GM12878 (cell line): ENCODE results near the gene SLX9. TPM values are rescaled to one million over a fixed set of nuclear protein-coding genes. Genes with fewer than 3 reads are reported as not detected.

Experiments
- ATAC-seq: fragments of 200-7000 bp; cut with Tn5 transposase; 3 replicates; pipeline ENCODE4 v1.9.1; 2020; ENCODE audit warnings: mild to moderate bottlenecking, moderate library complexity
- BruUV-seq: library from RNA; stranded (reverse); fragments of 400-500 nt; replicated peaks from 2 replicates; lab custom pipeline; 2021; lab: Mats Ljungman, UMichigan
- CTCF ChIA-PET: fragments of 300-600 bp; sonication (Branson Sonifier 250); formaldehyde crosslinking; extraction: SDS; loops from one replicate; lab custom pipeline; 2021; ENCODE audit warnings: inconsistent platforms; lab: Yijun Ruan, JAX
- POLR2A ChIA-PET: fragments of 350-600 bp; formaldehyde crosslinking; extraction: SDS; loops from one replicate; lab custom pipeline; 2021; ENCODE audit warnings: inconsistent platforms; lab: Charles Lee
- RAD21 ChIA-PET: fragments of 300-600 bp; sonication (Branson Sonifier 250); formaldehyde crosslinking; loops from one replicate; lab custom pipeline; 2023; ENCODE audit warnings: antibody characterized with exemption; ENCODE audit not compliant: unreplicated experiment; lab: Charles Lee
- SMC1A ChIA-PET: fragments of 300-600 bp; sonication (Branson Sonifier 250); formaldehyde crosslinking; loops from one replicate; lab custom pipeline; 2023; ENCODE audit not compliant: unreplicated experiment, uncharacterized antibody; lab: Charles Lee
- DNase-seq: peaks from one replicate; pipeline ENCODE4 v3.0.0-alpha.2; 2011; ENCODE audit warnings: low read depth, low spot score
- FAIRE-seq: peaks from 3 replicates; lab custom pipeline; 2011; peaks lifted over from hg19 to GRCh38; lab: Jason Lieb, UNC
- H2AFZ ChIP-seq: 2 replicates; pipeline ENCODE4 v1.6.0; 2011; ENCODE audit warnings: low read depth, low read length, control low read depth; ENCODE audit not compliant: control insufficient read depth
- H3K27ac ChIP-seq: 2 replicates; pipeline ENCODE4 v1.5.1; 2011; ENCODE audit warnings: control low read depth; ENCODE audit not compliant: control insufficient read depth, insufficient read depth
- H3K27me3 ChIP-seq, 2 experiments: replicated peaks in 1 of 2; 2 replicates each; pipeline versions ENCODE4 v1.6.0 to v1.6.1; 2011; ENCODE audit warnings: low read length in 1 of 2; ENCODE audit not compliant: control insufficient read depth in 2 of 2, insufficient read depth in 2 of 2
- H3K36me3 ChIP-seq, 2 experiments: 2 replicates each; pipeline ENCODE4 v1.5.1; 2011; ENCODE audit warnings: low read length in 1 of 2; ENCODE audit not compliant: control insufficient read depth in 2 of 2, insufficient read depth in 2 of 2
- H3K4me1 ChIP-seq: 2 replicates; pipeline ENCODE4 v1.6.1; 2011; ENCODE audit warnings: mild to moderate bottlenecking, low read length, moderate library complexity, mixed read lengths; ENCODE audit not compliant: control insufficient read depth, insufficient read depth
- H3K4me2 ChIP-seq: 2 replicates; pipeline ENCODE4 v1.6.0; 2011; ENCODE audit warnings: control low read depth; ENCODE audit not compliant: control insufficient read depth, insufficient read depth
- H3K4me3 ChIP-seq: fragments of 200-600 bp; sonication (generic); 2 replicates; pipeline ENCODE4 v1.5.1; 2016
- H3K79me2 ChIP-seq: 2 replicates; pipeline ENCODE4 v1.6.0; 2011; ENCODE audit warnings: low read length; ENCODE audit not compliant: control insufficient read depth, insufficient read depth
- H3K9ac ChIP-seq: 2 replicates; pipeline ENCODE4 v1.8.0; 2011; ENCODE audit warnings: low read length, control low read depth, mixed read lengths; ENCODE audit not compliant: control insufficient read depth, insufficient read depth
- H3K9me3 ChIP-seq: replicated peaks from 3 replicates; pipeline ENCODE4 v1.5.1; 2011; ENCODE audit warnings: mild to moderate bottlenecking, low read length; ENCODE audit not compliant: control insufficient read depth, insufficient read depth
- H4K20me1 ChIP-seq: 2 replicates; pipeline ENCODE4 v1.6.0; 2011; ENCODE audit not compliant: control insufficient read depth, insufficient read depth
- CBX3 ChIP-seq: fragments of 200-600 bp; sonication (generic); IDR thresholded peaks from 2 replicates; pipeline ENCODE4 v1.6.1; 2016; ENCODE audit warnings: low read depth, borderline replicate concordance
- ETV6 ChIP-seq, 2 experiments: fragments of 450-650 bp in 1 of 2; IDR thresholded peaks in 1 of 2; conservative IDR thresholded peaks in 1 of 2; 2 replicates each; pipeline ENCODE4 v1.6.1; 2014; ENCODE audit warnings: antibody characterized with exemption in 1 of 2, borderline replicate concordance in 1 of 2, low read depth in 1 of 2, mild to moderate bottlenecking in 1 of 2, moderate library complexity in 1 of 2
- JUNB ChIP-seq: IDR thresholded peaks from 2 replicates; pipeline ENCODE4 v1.6.1; 2016; ENCODE audit warnings: antibody characterized with exemption, mild to moderate bottlenecking
- SIN3A ChIP-seq: IDR thresholded peaks from 2 replicates; pipeline ENCODE4 v1.6.1; 2012; ENCODE audit warnings: low read depth, low read length, improper control_type of control experiment
- STAT1 ChIP-seq: fragments of 450-650 bp; conservative IDR thresholded peaks from 2 replicates; pipeline ENCODE4 v1.6.1; 2014; ENCODE audit warnings: antibody characterized with exemption, mild to moderate bottlenecking
- ZNF384 ChIP-seq: IDR thresholded peaks from 2 replicates; pipeline ENCODE4 v1.6.1; 2012; ENCODE audit warnings: low read depth, mild to moderate bottlenecking, low read length, improper control_type of control experiment, borderline replicate concordance
- WGBS: methylation state at CpG from one replicate; pipeline ENCODE4 v1.1.6; 2016; ENCODE audit warnings: low lambda C conversion rate; ENCODE audit not compliant: insufficient replicate concordance, insufficient coverage; ENCODE audit errors: missing lambda C conversion rate; 5-methylcytosine and 5-hydroxymethylcytosine counted together
- in situ Hi-C: fragments of 300-500 bp; cut with MboI; formaldehyde crosslinking; loops from 9 replicates; pipeline ENCODE4 v1.14.3; 2018; ENCODE audit warnings: mixed read lengths
- intact Hi-C: fragments of 100-400 bp; cut with micrococcal nuclease; formaldehyde crosslinking; loops from one replicate; pipeline ENCODE4 v1.14.2; 2022; ENCODE audit not compliant: unreplicated experiment
- polyA plus RNA-seq, 11 experiments: library from polyadenylated mRNA; depleted of rRNA in 4 of 11; unstranded in 6 of 11; stranded (reverse) in 5 of 11; fragments of >200 nt; fragmentation: Nextera tagmentation in 4 of 11; fragmentation: Illumina TruSeq in 1 of 11; extraction: Ambion mirVana in 4 of 11; extraction: Trizol in 1 of 11; gene quantifications; 1 replicate in 1 of 11; 2 replicates in 10 of 11; pipeline versions ENCODE4 v1.2.1 to v1.2.3, GENCODE V29; 2011 to 2016; ENCODE audit warnings: inconsistent platforms in 2 of 11, missing spikeins in 2 of 11, low read depth in 1 of 11
- total RNA-seq, 4 experiments: library from RNA; depleted of rRNA in 3 of 4; stranded (reverse); fragments of >200 nt in 3 of 4; fragmentation: Illumina TruSeq in 1 of 4; extraction: Trizol in 1 of 4; gene quantifications; 2 replicates each; pipeline versions ENCODE4 v1.2.1 to v1.2.3, GENCODE V29; 2013 to 2021
- TF ChIP-seq, protein P1 (sequence below): fragments of 450-650 bp; IDR thresholded peaks from 2 replicates; pipeline ENCODE4 v1.6.1; 2016; ENCODE audit warnings: mild to moderate bottlenecking, moderate library complexity, borderline replicate concordance
- TF ChIP-seq, protein P2 (sequence below): IDR thresholded peaks from 2 replicates; pipeline ENCODE4 v1.6.1; 2012; ENCODE audit warnings: low read depth, low read length, improper control_type of control experiment
- TF ChIP-seq, protein P3 (sequence below): fragments of 450-650 bp; IDR thresholded peaks from 2 replicates; pipeline ENCODE4 v1.6.1; 2018; ENCODE audit warnings: mild to moderate bottlenecking, low read depth, moderate library complexity; ENCODE audit not compliant: partially characterized antibody
- TF ChIP-seq, protein P4 (sequence below): fragments of 450-650 bp; IDR thresholded peaks from 2 replicates; pipeline ENCODE4 v1.6.1; 2014; ENCODE audit warnings: mild to moderate bottlenecking
- TF ChIP-seq, protein P5 (sequence below): fragments of 450-650 bp; IDR thresholded peaks from 2 replicates; pipeline ENCODE4 v1.6.1; 2017; ENCODE audit warnings: mild to moderate bottlenecking

The SLX9 gene
- total and polyA plus RNA-seq, 10 of the 15 experiments (the other 5 are each of a cell fraction or from before 2014, with no cell fraction given), result 0.69 to 81.3 (median 33.9) TPM

DNA sequence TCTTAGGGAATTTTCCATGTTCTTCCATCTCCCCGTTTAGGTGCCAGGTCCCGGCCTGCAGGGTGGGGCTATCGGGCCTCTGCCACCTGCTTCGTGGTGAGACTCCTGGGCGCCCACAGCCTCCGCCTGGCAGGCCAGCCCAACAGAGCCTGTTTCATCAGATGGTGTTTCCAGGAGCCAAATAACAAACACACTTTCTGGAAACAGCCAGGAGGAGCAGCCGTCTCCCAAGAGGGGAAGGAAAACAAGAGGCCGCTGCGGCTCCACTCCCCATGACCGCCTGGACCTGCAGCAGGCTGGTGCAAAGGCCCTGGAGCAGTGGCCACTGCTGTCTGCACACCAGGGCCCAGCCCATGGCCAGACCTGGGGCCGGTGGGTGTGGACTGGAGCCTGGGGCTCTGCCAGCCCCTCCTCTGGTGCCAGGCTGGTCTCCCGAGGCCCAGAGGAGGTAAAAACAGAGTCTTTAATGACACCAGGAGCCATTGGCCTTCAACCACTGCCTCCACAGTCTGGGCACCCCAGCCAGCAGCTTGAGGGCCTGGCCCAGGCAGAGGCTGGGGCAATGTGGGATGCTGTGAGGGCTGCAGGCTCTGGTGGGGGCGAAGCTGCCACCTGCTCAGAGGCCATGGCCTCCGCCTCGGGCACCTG lies 55.0 kb downstream of the SLX9 start:
- WGBS, result 38% methylated on average over 15 of the region's 15 CpGs
- ChIA-PET CTCF (interaction anchor here (1.5 kb wide), 1 partner anchor 142 kb away, joined by 3 read pairs; no protein-coding TSS in a partner anchor), SMC1A (no interaction called here), RAD21 (no interaction called here), POLR2A (no interaction called here)
- H3K4me2 ChIP-seq, result no peak overlapping the region
- H3K27ac ChIP-seq, result no peak overlapping the region
- TF ChIP-seq ETV6 (conservative IDR thresholded peaks at IDR 0.05 in 1 of 2, IDR thresholded peaks at IDR 0.05 in 1 of 2; ENCODE audit: borderline replicate concordance in 1 of 2, low read depth in 1 of 2), result no peak
- TF ChIP-seq, protein P1, sequence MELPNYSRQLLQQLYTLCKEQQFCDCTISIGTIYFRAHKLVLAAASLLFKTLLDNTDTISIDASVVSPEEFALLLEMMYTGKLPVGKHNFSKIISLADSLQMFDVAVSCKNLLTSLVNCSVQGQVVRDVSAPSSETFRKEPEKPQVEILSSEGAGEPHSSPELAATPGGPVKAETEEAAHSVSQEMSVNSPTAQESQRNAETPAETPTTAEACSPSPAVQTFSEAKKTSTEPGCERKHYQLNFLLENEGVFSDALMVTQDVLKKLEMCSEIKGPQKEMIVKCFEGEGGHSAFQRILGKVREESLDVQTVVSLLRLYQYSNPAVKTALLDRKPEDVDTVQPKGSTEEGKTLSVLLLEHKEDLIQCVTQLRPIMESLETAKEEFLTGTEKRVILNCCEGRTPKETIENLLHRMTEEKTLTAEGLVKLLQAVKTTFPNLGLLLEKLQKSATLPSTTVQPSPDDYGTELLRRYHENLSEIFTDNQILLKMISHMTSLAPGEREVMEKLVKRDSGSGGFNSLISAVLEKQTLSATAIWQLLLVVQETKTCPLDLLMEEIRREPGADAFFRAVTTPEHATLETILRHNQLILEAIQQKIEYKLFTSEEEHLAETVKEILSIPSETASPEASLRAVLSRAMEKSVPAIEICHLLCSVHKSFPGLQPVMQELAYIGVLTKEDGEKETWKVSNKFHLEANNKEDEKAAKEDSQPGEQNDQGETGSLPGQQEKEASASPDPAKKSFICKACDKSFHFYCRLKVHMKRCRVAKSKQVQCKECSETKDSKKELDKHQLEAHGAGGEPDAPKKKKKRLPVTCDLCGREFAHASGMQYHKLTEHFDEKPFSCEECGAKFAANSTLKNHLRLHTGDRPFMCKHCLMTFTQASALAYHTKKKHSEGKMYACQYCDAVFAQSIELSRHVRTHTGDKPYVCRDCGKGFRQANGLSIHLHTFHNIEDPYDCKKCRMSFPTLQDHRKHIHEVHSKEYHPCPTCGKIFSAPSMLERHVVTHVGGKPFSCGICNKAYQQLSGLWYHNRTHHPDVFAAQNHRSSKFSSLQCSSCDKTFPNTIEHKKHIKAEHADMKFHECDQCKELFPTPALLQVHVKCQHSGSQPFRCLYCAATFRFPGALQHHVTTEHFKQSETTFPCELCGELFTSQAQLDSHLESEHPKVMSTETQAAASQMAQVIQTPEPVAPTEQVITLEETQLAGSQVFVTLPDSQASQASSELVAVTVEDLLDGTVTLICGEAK, result no peak
- TF ChIP-seq, protein P2, sequence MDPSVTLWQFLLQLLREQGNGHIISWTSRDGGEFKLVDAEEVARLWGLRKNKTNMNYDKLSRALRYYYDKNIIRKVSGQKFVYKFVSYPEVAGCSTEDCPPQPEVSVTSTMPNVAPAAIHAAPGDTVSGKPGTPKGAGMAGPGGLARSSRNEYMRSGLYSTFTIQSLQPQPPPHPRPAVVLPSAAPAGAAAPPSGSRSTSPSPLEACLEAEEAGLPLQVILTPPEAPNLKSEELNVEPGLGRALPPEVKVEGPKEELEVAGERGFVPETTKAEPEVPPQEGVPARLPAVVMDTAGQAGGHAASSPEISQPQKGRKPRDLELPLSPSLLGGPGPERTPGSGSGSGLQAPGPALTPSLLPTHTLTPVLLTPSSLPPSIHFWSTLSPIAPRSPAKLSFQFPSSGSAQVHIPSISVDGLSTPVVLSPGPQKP, result no peak
- TF ChIP-seq, protein P3, sequence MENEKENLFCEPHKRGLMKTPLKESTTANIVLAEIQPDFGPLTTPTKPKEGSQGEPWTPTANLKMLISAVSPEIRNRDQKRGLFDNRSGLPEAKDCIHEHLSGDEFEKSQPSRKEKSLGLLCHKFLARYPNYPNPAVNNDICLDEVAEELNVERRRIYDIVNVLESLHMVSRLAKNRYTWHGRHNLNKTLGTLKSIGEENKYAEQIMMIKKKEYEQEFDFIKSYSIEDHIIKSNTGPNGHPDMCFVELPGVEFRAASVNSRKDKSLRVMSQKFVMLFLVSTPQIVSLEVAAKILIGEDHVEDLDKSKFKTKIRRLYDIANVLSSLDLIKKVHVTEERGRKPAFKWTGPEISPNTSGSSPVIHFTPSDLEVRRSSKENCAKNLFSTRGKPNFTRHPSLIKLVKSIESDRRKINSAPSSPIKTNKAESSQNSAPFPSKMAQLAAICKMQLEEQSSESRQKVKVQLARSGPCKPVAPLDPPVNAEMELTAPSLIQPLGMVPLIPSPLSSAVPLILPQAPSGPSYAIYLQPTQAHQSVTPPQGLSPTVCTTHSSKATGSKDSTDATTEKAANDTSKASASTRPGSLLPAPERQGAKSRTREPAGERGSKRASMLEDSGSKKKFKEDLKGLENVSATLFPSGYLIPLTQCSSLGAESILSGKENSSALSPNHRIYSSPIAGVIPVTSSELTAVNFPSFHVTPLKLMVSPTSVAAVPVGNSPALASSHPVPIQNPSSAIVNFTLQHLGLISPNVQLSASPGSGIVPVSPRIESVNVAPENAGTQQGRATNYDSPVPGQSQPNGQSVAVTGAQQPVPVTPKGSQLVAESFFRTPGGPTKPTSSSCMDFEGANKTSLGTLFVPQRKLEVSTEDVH, result no peak
- TF ChIP-seq CBX3, result no peak
- no peak for TF ChIP-seq STAT1
- TF ChIP-seq SIN3A, result no peak
- TF ChIP-seq, protein P4, sequence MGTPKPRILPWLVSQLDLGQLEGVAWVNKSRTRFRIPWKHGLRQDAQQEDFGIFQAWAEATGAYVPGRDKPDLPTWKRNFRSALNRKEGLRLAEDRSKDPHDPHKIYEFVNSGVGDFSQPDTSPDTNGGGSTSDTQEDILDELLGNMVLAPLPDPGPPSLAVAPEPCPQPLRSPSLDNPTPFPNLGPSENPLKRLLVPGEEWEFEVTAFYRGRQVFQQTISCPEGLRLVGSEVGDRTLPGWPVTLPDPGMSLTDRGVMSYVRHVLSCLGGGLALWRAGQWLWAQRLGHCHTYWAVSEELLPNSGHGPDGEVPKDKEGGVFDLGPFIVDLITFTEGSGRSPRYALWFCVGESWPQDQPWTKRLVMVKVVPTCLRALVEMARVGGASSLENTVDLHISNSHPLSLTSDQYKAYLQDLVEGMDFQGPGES, result no peak
- TF ChIP-seq, protein P5, sequence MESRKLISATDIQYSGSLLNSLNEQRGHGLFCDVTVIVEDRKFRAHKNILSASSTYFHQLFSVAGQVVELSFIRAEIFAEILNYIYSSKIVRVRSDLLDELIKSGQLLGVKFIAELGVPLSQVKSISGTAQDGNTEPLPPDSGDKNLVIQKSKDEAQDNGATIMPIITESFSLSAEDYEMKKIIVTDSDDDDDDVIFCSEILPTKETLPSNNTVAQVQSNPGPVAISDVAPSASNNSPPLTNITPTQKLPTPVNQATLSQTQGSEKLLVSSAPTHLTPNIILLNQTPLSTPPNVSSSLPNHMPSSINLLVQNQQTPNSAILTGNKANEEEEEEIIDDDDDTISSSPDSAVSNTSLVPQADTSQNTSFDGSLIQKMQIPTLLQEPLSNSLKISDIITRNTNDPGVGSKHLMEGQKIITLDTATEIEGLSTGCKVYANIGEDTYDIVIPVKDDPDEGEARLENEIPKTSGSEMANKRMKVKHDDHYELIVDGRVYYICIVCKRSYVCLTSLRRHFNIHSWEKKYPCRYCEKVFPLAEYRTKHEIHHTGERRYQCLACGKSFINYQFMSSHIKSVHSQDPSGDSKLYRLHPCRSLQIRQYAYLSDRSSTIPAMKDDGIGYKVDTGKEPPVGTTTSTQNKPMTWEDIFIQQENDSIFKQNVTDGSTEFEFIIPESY, result no peak
- TF ChIP-seq JUNB, result no peak
- no peak for TF ChIP-seq ZNF384
- no peaks in the 10 kb centered on the region for H3K4me1 ChIP-seq
- no peak overlapping the region for H2AFZ ChIP-seq
- H4K20me1 ChIP-seq, result no peaks in the 10 kb centered on the region
- peaks cover 3 to 4% of the 10 kb centered on the region in 2 experiments; a peak in 3 of 4 replicates for H3K27me3 ChIP-seq
- FAIRE-seq, result no peak
- in situ Hi-C loops, result loop anchor here (5.0 kb wide), 1 partner anchor 38 kb away; no protein-coding TSS in a partner anchor
- H3K36me3 ChIP-seq, result no peaks in the 10 kb centered on the region
- no peak overlapping the region for H3K9ac ChIP-seq
- no peak for DNase-seq
- no peaks in the 10 kb centered on the region for H3K9me3 ChIP-seq
- no peak overlapping the region for H3K4me3 ChIP-seq
- intact Hi-C loops, result no loop called here
- ATAC-seq, result no peak
- no TSS peak for BruUV-seq
- no peaks in the 10 kb centered on the region for H3K79me2 ChIP-seq
